H1 (cell line): Measurements from ENCODE around the gene SH3PXD2A. TPM values are rescaled to one million over a fixed set of nuclear protein-coding genes. Genes with fewer than 3 reads are reported as not detected.

Experiments
- polyA plus RNA-seq, 7 experiments: library from polyadenylated mRNA; depleted of rRNA in 3 of 7; stranded (reverse) in 5 of 7; unstranded in 2 of 7; fragments of >200 nt in 5 of 7; fragments of 200-250 nt in 2 of 7; gene quantifications; 1 replicate in 5 of 7; 2 replicates in 1 of 7; 4 replicates in 1 of 7; pipeline versions ENCODE4 v1.2.1 to v1.2.3, GENCODE V29; 2011 to 2013; ENCODE audit warnings: missing spikeins in 2 of 7, mixed read lengths in 2 of 7
- total RNA-seq: library from RNA; stranded (reverse); fragmentation: NEBNext Ultra II Directional; extraction: Animal tissue kit (Norgen Biotek cat#: 25700); gene quantifications from 2 replicates; pipeline ENCODE4 v1.2.1, GENCODE V29; 2021
- TF ChIP-seq, protein P1 (sequence below): fragments of 300-600 bp; sonication (generic); IDR thresholded peaks from 2 replicates; pipeline ENCODE4 v1.7.1; 2012; ENCODE audit warnings: low read length, moderate library complexity, mild to moderate bottlenecking, inconsistent platforms; ENCODE audit not compliant: insufficient replicate concordance

SH3PXD2A gene
- total and polyA plus RNA-seq, 2 of the 8 experiments (the other 6 are each of a cell fraction or from before 2014, with no cell fraction given): 5.4 to 16.3 TPM

DNA sequence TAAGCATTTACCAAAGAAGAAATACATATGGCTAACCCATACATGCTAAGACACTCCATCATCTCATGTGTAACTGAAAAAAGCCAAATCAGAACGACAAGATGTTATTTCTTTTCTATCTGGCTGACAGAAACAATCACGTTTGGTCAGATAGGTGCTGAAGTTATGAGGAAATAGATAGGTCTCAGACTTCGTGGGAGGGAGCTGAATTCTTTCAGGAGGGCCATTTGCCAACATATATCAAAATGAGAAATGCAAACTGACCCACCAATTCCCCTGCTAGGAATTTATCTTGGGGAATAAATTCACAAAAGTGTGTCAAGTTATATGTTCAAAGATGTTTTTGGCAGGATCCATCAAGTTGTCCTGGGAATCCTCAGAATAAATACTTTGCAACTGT, 32.6 kb downstream of the SH3PXD2A start (continued):
- TF ChIP-seq, protein P1, sequence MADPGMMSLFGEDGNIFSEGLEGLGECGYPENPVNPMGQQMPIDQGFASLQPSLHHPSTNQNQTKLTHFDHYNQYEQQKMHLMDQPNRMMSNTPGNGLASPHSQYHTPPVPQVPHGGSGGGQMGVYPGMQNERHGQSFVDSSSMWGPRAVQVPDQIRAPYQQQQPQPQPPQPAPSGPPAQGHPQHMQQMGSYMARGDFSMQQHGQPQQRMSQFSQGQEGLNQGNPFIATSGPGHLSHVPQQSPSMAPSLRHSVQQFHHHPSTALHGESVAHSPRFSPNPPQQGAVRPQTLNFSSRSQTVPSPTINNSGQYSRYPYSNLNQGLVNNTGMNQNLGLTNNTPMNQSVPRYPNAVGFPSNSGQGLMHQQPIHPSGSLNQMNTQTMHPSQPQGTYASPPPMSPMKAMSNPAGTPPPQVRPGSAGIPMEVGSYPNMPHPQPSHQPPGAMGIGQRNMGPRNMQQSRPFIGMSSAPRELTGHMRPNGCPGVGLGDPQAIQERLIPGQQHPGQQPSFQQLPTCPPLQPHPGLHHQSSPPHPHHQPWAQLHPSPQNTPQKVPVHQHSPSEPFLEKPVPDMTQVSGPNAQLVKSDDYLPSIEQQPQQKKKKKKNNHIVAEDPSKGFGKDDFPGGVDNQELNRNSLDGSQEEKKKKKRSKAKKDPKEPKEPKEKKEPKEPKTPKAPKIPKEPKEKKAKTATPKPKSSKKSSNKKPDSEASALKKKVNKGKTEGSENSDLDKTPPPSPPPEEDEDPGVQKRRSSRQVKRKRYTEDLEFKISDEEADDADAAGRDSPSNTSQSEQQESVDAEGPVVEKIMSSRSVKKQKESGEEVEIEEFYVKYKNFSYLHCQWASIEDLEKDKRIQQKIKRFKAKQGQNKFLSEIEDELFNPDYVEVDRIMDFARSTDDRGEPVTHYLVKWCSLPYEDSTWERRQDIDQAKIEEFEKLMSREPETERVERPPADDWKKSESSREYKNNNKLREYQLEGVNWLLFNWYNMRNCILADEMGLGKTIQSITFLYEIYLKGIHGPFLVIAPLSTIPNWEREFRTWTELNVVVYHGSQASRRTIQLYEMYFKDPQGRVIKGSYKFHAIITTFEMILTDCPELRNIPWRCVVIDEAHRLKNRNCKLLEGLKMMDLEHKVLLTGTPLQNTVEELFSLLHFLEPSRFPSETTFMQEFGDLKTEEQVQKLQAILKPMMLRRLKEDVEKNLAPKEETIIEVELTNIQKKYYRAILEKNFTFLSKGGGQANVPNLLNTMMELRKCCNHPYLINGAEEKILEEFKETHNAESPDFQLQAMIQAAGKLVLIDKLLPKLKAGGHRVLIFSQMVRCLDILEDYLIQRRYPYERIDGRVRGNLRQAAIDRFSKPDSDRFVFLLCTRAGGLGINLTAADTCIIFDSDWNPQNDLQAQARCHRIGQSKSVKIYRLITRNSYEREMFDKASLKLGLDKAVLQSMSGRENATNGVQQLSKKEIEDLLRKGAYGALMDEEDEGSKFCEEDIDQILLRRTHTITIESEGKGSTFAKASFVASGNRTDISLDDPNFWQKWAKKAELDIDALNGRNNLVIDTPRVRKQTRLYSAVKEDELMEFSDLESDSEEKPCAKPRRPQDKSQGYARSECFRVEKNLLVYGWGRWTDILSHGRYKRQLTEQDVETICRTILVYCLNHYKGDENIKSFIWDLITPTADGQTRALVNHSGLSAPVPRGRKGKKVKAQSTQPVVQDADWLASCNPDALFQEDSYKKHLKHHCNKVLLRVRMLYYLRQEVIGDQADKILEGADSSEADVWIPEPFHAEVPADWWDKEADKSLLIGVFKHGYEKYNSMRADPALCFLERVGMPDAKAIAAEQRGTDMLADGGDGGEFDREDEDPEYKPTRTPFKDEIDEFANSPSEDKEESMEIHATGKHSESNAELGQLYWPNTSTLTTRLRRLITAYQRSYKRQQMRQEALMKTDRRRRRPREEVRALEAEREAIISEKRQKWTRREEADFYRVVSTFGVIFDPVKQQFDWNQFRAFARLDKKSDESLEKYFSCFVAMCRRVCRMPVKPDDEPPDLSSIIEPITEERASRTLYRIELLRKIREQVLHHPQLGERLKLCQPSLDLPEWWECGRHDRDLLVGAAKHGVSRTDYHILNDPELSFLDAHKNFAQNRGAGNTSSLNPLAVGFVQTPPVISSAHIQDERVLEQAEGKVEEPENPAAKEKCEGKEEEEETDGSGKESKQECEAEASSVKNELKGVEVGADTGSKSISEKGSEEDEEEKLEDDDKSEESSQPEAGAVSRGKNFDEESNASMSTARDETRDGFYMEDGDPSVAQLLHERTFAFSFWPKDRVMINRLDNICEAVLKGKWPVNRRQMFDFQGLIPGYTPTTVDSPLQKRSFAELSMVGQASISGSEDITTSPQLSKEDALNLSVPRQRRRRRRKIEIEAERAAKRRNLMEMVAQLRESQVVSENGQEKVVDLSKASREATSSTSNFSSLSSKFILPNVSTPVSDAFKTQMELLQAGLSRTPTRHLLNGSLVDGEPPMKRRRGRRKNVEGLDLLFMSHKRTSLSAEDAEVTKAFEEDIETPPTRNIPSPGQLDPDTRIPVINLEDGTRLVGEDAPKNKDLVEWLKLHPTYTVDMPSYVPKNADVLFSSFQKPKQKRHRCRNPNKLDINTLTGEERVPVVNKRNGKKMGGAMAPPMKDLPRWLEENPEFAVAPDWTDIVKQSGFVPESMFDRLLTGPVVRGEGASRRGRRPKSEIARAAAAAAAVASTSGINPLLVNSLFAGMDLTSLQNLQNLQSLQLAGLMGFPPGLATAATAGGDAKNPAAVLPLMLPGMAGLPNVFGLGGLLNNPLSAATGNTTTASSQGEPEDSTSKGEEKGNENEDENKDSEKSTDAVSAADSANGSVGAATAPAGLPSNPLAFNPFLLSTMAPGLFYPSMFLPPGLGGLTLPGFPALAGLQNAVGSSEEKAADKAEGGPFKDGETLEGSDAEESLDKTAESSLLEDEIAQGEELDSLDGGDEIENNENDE: no peak
